Effector CD8-positive, alpha-beta T cell (primary cell): Measurements from ENCODE around the gene PDE1C.

ENCODE experiments used
- DNase-seq: peaks from one replicate; lab custom pipeline; 2025; lab: John Stamatoyannopoulos, UW

PDE1C gene

GRCh38 chr7:31939076-31939475 lies 131.1 kb downstream of the PDE1C start:
- no peak for DNase-seq

GRCh38 chr7:31938650-31939049 lies 131.6 kb downstream of the PDE1C start:
- DNase-seq, result no peak

GRCh38 chr7:31937982-31938381 lies 132.2 kb downstream of the PDE1C start:
- no peak for DNase-seq

- DNase-seq, result no peak
Observed at GRCh38 chr7:31935124-31936054, 134.8 kb downstream of the PDE1C start.

- DNase-seq, result no peak
Observed at GRCh38 chr7:31934551-31934950, 135.7 kb downstream of the PDE1C start.

GRCh38 chr7:31933481-31933880 lies 136.7 kb downstream of the PDE1C start:
- DNase-seq, result no peak

GRCh38 chr7:31926991-31927584 lies 143.1 kb downstream of the PDE1C start:
- no peak for DNase-seq

- DNase-seq, result no peak
Observed at GRCh38 chr7:31925753-31926454, 144.3 kb downstream of the PDE1C start.

- no peak for DNase-seq
Observed at GRCh38 chr7:31924251-31924650, 146.0 kb downstream of the PDE1C start.

- DNase-seq, result no peak
Observed at GRCh38 chr7:31922848-31923247, 147.4 kb downstream of the PDE1C start.

GRCh38 chr7:31921047-31921446 lies 149.2 kb downstream of the PDE1C start:
- no peak for DNase-seq

GRCh38 chr7:31919678-31920369 lies 150.4 kb downstream of the PDE1C start:
- DNase-seq, result no peak

GRCh38 chr7:31918706-31919393 lies 151.4 kb downstream of the PDE1C start:
- DNase-seq, result no peak

- DNase-seq, result no peak
Observed at GRCh38 chr7:31917256-31917655, 153.0 kb downstream of the PDE1C start.

GRCh38 chr7:31910191-31910590 lies 160.0 kb downstream of the PDE1C start:
- DNase-seq, result no peak

- DNase-seq, result no peak
Observed at GRCh38 chr7:31906479-31907171, 163.6 kb downstream of the PDE1C start.

GRCh38 chr7:31903962-31904361 lies 166.2 kb downstream of the PDE1C start:
- DNase-seq, result no peak

GRCh38 chr7:31899356-31899927 lies 170.8 kb downstream of the PDE1C start:
- no peak for DNase-seq

- DNase-seq, result no peak
Observed at GRCh38 chr7:31896925-31897324, 173.3 kb downstream of the PDE1C start.

GRCh38 chr7:31894308-31894707 lies 175.9 kb downstream of the PDE1C start:
- DNase-seq, result no peak

- DNase-seq, result no peak
Observed at GRCh38 chr7:31893365-31893764, 176.8 kb downstream of the PDE1C start.
